ENCODE measurements around the gene USP3. TPM values are rescaled to one million over a fixed set of nuclear protein-coding genes. Genes with fewer than 3 reads are reported as not detected.

The USP3 gene
- total and polyA plus RNA-seq, 2 donors (not counting 3 experiments of a cell fraction or from before 2014, with no cell fraction given) = 18.8 to 52.4 TPM

GRCh38 chr15:63458026-63458425 is 46.4 kb upstream of the USP3 start:
- Histone ChIP-seq H3K9ac (replicated peaks; ENCODE audit: extremely low read depth, insufficient read depth, low read length) (no peak overlapping the region), H3K27me3 (ENCODE audit: control insufficient read depth in 2 of 2, insufficient read depth in 2 of 2, low read length in 2 of 2) (peaks cover 0 to 2% of the 10 kb centered on the region in 2 experiments), H3K36me3 (ENCODE audit: control insufficient read depth in 2 of 2, extremely low read depth in 1 of 2, insufficient read depth in 2 of 2, low read length in 2 of 2) (no peaks in the 10 kb centered on the region), H2AFZ (ENCODE audit: low read depth, low read length) (no peak overlapping the region), H4K20me1 (replicated peaks; ENCODE audit: control insufficient read depth, extremely low read depth, insufficient read depth, low read length) (no peaks in the 10 kb centered on the region), H3K4me2 (ENCODE audit: insufficient read depth, low read length) (no peak overlapping the region), H3K4me1 (ENCODE audit: control insufficient read depth, extremely low read depth, insufficient read depth, low read length) (peaks cover 10% of the 10 kb centered on the region), H3K9me1 (replicated peaks; ENCODE audit: control insufficient read depth, extremely low read depth, insufficient read depth, low read length) (no peaks in the 10 kb centered on the region), H3K4me3 (replicated peaks in 1 of 3; ENCODE audit: insufficient read depth in 1 of 3, low read depth in 1 of 3, low read length in 3 of 3) (no peak overlapping the region), H3K27ac (ENCODE audit: insufficient read depth, low read depth, low read length) (no peak overlapping the region), H3K9me3 (replicated peaks; ENCODE audit: control insufficient read depth, insufficient read depth, low read length) (no peaks in the 10 kb centered on the region), H3K79me2 (ENCODE audit: control insufficient read depth, insufficient read depth, low read length) (no peaks in the 10 kb centered on the region)
- TF ChIP-seq EZH2 (IDR thresholded peaks at IDR 0.05; ENCODE audit: borderline replicate concordance, low read depth, low read length, severe bottlenecking) (no peak), POLR2A (IDR thresholded peaks at IDR 0.05; ENCODE audit: low read depth, low read length) (no peak), GATA2 (IDR thresholded peaks at IDR 0.05; ENCODE audit: insufficient read depth, insufficient read length, low read depth, low read length) (no peak), FOS (IDR thresholded peaks at IDR 0.05; ENCODE audit: borderline replicate concordance, insufficient read depth, low read length) (no peak), CTCF (IDR thresholded peaks at IDR 0.05; ENCODE audit: extremely low read depth in 1 of 2, insufficient read depth in 1 of 2, low read depth in 1 of 2, low read length in 2 of 2) (no peak), MYC (IDR thresholded peaks at IDR 0.05; ENCODE audit: low read depth, low read length) (no peak), MAX (IDR thresholded peaks at IDR 0.05; ENCODE audit: insufficient read depth, insufficient read length) (no peak), JUN (IDR thresholded peaks at IDR 0.05; ENCODE audit: borderline replicate concordance, insufficient read depth, insufficient read length, low read depth) (no peak), POLR2AphosphoS5 (IDR thresholded peaks at IDR 0.05; ENCODE audit: insufficient read depth, low read depth, low read length) (no peak)
- DNase-seq (ENCODE audit: low read depth, low spot score) (no peak), FAIRE-seq (no peak)
- ChIA-PET CTCF (interaction anchor here (1.9 kb wide), 1 partner anchor 9 kb away, joined by 8 read pairs; no protein-coding TSS in a partner anchor), POLR2A (no interaction called here)
- dilution Hi-C loops (cut with MboI; ENCODE audit: extremely low pct_ligation_motif_present, low sequenced_read_pairs) = no loop called here
- intact Hi-C loops (cut with micrococcal nuclease) = no loop called here
- BruUV-seq (replicated peaks) = no TSS peak

Data from endothelial cell of umbilical vein (primary cell).